Fibroblast of the conjunctiva (primary cell): ENCODE measurements around the gene ADD3.

Experiments used
- DNase-seq: peaks from one replicate; pipeline ENCODE4 v3.0.0-alpha.2; 2010; ENCODE audit warnings: low read depth

Gene ADD3, protein sequence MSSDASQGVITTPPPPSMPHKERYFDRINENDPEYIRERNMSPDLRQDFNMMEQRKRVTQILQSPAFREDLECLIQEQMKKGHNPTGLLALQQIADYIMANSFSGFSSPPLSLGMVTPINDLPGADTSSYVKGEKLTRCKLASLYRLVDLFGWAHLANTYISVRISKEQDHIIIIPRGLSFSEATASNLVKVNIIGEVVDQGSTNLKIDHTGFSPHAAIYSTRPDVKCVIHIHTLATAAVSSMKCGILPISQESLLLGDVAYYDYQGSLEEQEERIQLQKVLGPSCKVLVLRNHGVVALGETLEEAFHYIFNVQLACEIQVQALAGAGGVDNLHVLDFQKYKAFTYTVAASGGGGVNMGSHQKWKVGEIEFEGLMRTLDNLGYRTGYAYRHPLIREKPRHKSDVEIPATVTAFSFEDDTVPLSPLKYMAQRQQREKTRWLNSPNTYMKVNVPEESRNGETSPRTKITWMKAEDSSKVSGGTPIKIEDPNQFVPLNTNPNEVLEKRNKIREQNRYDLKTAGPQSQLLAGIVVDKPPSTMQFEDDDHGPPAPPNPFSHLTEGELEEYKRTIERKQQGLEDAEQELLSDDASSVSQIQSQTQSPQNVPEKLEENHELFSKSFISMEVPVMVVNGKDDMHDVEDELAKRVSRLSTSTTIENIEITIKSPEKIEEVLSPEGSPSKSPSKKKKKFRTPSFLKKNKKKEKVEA

DNA sequence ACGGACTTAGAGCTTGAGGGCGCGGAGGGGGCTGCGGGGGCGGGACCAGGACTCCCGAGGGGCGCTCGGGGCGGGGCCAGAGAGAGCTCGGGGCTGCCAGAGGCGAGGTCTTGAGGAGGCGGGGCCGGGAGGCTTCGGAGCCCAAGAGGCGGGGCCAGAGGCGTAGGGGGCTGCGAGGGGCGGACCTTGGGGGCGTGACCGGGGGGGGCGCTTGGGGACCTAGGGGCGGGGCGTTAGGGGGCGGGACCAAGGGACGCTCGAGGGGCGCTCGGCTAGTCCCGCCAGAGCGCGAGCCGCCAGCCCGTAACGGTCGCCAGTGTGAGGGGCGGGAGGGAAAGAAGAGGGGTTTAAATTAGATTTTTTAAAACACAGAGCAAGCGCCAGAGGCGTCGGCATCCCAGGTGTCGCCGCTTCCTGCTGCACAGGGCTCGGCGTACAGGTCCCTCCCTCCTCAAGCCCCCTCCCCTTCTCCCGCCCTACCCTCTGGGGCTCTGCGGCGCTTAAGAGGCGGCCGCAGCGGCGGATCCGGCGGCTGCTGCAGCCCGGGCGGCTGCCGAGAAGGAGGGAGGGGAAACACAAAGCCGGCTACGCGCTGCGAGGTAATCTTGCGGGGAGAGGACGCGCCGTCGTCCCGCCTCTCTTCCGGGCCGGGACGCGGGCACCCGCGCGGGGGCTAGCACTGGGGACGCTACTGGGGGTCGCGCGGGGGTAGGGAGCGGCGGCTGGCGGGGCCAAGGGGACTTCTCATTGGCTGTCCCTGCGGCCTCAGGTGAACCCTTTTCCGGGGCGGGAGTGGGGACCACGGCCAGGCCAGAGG lies at the start of gene ADD3:
Gene ADD3 (plus strand): TSS at position 284 of the 817 bp plus-strand sequence. CDS start 92,670 bp downstream, outside the sequence.
- peak; percentile 95 for DNase-seq

DNA sequence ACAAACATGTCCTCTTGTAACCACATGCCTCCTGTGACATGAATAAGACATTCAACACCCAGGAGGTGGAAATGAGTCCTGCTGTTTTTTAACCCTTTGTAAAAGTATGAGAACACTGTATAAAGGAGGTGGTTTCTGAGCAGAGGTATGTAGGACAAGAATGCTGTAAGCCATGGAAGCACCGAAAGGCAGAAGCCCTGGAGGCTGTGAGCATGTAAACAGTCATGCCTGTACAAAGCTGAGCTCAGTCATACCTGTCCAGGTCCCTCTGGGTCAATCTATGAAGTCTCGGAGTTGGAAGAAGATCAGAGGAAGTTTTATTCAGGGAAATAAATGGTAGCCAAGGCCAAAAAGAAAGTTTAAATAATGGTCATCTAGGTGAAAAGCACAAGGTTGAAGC lies 49.7 kb upstream of the ADD3 start:
- DNase-seq = no peak

DNA sequence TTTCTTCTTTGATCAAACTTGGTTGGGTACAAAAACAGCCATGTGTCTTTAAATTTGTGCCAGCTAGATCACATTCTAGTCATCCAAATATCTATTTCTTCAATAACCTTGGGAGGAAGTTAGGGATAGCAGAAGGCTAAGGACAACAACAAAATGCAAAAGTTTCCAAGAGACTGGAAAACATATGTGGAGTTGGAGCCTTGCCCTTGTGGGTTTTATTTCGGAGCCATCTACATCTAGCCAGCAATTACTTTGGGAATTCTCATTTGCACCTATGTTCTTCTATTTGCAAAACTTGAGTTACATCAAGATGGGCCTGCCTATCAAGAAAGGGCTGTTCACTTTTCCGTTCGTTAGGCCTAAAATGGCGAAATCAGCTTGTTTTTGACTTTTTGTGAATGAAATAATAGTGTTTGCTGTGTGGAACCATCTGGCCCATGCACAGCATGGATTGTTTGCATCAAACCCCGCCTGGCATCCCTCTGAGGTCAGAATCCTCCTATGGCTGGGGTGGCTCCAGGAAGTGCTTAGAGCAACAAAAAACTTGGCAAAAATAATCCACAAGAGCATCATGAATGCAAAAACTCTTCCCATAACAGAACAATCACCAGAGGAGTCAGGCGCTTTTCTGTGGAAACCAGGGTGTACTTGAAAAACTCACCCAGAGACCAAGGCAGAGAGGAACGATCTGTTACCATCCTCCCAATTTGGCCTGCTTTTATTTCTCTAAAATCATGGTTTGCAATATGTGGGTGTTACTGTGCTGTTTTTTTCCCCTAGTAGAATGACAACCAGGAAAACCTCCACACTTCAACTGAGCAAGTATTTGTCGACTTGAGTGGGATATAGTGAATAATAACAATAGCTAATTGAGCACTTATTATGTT lies 48.3 kb upstream of the ADD3 start:
- no peak for DNase-seq

DNA sequence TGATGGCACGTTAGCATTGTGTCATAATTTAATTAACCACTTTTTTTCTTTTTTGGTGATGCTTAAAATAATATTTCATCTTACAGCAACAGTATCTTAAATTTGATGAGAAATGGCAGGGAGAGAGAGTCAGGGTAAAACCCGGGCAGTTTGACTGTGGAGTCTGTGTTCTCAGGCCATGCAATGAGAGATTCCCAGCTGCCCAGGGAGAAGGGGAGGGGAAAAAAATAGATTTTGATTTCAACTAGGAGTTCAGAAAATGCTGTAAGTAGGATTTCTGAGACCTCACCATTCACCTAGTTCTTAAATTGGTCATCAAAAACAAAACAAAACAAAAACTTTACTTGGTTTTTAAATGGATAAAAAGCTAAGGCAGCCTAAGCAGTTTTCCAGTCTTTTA lies 47.1 kb upstream of the ADD3 start:
- no peak for DNase-seq

DNA sequence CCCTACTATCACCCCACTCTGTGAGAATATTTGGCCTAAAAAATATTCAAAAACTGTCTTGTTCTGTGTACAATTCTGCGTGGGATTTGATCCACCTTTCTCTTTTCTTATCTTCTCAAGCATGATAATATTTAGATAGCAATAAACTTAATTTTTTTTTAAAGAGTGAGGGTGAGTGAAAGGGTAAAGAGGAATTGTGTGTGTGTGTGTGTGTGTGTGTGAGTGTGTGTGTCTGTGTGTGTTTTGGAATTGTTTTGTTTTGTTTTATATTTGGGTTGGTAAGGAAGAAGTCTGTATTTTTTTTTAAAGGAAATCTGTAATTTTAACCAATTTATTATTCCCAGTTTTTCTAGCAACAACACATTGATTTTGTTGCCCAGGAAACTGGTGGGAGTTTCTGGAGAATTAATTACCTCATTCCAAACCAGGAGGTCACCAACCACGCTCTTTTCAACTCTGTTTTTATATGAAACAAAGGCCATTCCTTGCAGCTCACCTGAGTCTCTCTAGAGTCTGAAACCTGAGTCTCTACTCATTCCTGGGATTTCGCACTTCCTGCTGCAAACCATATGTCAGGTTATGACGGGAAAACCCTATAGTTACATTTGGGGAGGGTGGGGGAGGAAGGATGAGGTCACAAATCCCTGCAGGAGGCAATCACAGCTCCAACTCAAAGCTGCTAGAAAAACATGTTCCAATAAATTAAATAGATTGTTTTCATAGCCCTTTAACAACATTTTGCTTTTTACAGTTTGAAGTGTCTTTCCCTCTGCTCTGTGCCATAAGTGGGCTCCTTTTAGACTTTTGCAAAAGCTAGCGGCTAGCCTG lies 46.4 kb upstream of the ADD3 start:
- DNase-seq = no peak

DNA sequence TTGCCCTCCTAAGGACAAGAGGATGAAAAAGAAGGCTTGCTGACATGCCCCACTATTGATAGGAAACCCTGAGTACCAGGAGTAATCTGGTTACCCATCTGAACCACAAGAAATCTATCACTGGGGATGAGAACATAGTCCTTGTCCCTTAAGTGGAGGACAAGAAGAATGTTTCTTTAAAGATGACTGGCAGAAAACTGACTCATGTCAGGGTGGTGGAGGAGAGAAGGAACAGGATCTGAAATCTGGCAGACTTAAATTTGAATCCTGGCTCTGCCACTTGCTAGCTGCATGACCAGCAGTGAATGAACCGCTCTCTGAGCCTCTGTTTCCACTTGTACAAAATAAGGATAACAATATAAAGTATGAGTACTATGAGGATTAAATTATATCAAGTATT lies 45.5 kb upstream of the ADD3 start:
- DNase-seq = no peak

DNA sequence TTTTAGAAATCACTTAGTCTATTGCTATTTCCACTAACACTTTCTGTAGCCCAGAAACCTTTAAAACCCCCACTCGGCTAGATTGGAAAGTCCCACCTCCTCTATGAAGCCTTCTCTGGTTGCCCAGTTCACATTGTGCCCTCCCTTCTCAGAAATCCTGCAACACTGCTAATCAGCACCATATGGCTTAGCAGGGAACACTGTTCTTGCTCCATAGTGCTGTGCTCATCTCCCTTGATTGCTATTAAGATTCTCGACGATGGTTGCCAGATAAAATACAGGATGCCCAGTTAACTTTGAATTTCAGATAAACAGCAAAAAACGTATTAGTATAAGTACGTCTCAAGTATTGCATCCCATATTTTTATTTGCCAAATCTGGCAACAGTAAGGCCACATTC lies 44.3 kb upstream of the ADD3 start:
- DNase-seq = peak; percentile 75

DNA sequence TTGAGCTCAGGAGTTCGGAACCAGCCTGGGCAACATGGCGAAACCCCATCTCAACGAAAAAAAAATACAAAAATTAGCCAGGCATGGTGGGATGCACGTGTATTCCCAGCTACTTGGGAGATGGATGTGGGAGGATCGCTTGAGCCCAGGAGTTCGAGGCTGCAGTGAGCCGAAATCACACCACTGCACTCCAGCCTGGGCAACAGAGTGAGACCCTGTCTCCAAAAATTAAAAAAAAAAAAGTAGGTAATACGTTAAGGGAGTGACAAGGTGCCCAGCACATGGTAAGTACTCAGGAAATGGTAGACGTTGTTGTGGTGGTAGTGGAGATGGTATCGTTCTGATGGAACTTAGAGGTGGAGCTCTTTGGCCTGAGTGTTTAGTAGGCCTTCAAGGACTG lies 43.5 kb upstream of the ADD3 start:
- no peak for DNase-seq

DNA sequence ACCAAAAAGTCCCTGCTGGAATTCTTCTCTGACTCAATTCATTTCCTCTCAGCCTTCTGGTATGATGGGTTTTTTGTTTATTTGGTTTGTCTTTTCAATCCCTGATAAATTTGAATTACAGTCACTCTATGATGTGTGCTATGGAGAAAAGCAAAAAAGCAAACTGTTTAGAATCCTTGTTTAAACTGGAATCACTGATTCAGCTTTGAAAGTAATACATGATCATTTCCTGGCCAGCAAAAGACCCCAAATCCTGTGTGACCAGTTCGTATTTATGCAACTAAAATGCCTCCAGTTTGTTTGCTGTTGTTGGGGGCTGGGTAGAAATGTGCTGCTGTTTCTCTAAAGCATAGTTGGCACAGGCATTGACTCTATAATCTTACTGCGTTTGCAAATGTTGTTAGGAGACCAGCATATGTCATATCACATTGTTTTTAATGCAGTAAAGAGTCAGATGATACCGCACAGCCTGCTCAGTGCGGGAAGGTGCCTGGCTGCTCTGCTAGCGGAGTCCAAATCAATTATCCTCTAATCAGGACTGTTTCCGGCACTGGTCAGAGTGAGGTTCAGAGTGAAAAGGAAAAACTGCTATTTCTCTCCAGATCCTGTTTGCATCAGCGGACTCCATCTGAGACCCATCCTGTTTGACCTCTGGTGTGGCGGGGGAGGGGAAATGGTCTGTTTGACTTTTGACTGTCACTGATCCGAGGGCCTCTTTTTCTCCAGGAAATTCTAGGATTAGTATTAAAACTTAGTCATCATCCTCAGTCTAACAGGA lies 40.6 kb upstream of the ADD3 start:
- no peak for DNase-seq

DNA sequence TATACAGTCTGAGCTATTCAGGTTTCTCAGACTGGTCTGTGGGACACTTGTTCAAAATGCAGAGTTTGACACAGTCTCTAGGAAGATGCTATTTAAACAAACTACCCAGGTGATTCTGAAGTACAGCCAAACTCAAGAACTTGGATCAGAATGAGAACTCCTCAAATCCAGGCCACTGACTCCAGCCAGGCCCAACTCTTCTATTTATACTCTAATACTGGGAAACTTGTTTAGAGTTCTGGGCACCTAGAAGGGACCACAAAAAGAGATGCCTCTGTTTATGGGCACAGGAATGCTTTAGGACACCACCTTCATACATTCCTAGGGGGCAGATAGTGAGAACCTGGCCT lies 40.1 kb upstream of the ADD3 start:
- DNase-seq = no peak

DNA sequence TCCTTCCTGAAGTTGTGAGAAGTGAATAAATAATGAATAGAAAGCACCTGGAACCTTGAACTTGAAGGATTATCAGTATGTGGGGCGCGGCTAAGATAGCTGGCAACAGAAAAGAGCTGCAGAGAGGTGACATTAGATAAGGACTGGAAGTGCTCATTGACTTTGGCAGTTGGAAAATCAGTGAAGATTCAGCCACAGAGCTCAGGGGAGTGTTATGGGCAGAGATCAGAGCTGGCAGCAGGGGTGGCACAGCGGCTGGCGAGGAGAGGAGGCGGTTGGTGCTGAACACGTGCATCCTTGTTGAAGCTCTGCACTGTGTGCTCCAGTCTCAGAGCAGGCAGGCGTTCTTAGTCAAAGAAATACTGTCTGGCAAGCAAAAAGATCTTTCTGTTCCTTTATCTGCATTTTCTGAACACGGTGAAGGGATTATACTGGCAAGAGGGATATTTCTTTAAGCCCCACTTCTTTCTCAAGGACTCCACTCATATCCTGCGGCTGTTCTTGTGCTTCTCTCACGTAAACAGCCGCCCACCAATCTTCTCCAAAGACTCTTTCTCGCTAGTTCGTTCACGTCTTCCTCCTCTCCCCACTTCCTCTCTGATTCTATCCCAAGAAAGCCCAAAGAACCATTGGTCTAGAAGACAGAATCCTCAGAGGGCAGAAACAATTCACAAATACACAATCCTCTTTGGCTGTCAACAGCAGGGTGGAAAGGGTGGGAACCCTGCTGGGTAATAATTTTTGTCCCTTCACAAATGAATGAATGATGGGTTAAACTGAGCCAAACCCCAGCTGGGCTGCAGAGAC lies 38.6 kb upstream of the ADD3 start:
- no peak for DNase-seq

DNA sequence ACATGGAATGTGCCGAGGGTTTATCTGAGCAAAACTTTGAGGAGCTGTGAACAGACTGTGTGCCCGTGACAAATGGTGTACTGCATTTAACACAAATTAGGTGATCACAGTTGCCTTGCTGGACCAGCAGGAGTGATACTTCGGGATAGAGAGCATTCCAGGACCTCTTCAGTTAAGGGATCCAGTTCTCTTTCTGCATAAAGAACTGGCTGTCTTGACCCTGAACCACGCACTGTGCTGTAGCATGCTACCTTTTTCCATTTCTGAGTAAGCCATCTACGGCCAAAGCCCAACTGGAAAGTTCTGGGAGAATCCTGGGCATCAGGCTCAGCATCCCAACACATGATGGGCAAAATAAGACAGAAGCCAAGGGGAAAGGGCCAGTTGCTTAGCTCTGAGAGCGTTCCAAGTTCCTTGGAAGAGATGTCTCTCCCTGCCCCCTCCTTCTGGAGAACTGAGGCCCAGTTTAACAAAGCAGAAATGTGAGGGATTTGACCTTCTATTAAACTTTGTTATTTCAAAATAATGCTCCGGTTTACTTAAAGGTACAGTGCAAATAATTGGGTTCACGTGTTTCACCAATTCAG lies 37.9 kb upstream of the ADD3 start:
- no peak for DNase-seq

DNA sequence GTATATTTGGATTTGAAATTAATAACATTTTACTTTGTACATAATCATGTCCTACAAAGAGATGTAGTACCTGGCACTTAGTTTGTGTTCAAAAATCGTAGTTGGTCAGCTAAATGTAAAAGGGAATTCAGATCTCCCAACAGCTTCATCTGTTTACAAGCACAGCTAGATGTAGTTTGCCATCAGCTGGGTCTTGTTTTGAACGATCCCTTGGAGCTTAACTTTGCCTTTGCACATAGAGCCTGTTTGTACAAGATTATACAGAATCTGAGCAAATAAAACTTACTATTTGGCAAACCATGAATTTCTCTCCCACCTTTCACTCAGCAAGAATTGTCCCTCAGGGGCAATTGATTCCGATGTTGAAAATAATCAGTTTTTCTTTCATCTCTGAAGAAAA lies 36.1 kb upstream of the ADD3 start:
- DNase-seq = no peak

DNA sequence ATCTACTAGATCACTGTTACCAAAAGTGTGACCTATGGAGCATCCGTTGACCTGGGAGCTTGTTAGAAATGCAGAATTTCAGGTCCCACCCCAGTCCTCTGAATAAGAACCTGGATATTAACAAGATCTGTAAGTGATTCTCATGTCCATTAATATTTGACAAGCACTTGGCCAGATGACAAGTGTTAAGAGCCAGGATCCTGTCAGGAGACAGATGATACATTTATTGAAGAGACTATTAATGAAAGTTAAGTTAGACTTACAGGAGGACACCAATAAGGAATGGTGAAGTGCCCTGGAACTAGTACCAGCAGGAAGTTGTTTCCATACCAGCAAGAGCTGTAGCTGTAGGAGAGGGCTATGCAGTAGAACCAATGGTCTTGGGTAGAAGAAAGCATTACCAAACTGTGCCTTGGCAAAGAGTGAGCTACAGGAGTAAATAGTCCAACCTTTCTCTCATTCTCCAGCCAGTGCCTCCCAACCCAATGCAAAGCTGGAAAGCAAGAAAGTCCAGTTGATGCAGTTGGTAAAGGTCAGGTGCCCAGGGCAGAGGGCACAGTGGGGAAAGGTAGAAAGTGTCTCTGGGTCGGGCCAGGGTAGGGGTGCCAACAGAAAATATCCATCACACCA lies 35.3 kb upstream of the ADD3 start:
- DNase-seq = no peak

DNA sequence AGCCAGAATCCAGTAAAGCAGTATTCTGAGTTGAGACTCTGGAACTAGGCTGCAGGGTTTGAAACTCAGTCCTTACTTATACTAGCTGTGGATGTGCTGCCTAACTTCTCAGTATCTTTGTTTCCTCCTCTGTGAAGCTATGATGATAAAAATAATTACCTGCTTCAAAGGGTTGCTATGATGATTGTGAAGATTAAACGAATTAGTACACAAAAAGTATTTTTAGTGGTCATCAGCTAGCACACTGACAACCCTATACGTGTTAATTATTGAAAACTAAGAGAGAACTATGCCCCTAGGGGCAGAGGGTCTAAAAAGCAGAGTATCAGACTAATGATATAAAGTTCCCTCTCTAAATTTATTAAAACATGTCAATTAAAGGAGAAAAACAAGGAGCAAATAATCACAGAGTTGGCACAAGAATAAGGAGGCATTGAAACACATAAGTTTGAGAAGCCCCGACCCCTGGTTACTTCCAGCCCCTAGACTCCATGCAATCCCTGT lies 34.4 kb upstream of the ADD3 start:
- no peak for DNase-seq

DNA sequence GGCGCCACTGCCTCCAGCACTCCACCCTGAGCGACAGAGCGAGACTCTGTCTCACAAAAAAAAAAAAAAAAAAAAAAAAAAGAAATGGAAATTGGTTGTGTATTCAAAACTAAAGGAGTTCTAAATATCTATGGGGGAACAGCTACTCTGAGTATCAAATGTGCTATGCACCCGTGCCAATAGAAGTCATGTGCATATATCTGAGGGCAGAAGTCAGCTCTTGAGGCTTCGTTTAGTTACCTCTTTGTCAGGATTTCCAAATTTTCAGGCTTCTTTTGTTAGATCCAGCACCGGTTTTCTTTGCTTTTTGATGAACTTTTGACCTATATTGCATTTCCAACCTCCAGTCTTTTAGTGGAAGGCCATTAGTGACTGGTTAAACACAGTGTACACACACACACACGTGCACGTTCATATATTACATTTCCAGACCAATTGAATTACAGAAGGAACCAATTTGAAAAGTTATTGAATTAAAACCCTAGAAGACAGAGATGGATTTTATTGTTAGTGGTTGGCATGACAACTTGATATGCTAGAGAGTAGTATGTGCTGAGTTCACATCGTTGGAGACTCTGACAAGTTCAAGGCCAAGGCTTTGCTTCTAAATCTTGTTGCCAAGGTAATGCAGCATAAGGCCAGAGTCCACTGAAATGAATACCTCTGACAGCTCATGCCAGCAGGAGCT lies 33.1 kb upstream of the ADD3 start:
- no peak for DNase-seq
